GM18858 (cell line): Measurements from ENCODE around the gene COP1.

Experiments
- ATAC-seq: cut with Tn5 transposase; IDR thresholded peaks from one replicate; pipeline ENCODE4 v1.9.1; 2021; ENCODE audit not compliant: unreplicated experiment

Gene COP1

DNA sequence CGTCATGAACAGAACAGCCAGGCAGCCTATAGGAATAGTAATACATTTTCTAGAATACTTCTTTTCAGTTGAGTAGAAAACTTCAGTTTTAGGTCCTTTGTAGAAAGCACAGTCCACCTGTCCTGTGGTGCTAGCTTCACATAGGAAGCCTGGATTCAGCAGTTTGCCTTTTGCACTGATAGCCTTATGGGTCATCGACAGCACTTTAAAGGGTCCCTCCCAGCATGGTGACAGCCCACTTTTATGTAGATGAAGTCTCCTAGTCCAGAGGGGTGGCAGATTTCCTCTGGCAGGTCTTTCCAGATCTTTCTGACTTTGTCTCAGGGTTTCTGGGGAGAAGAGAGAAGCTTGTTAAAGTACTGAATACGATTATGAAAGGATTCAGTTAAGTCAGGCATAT, 302.3 kb downstream of the COP1 start:
- ATAC-seq, result no peak

- no peak for ATAC-seq
These were observed 304.8 kb downstream of the COP1 start for GRCh38 chr1:175902281-175902680.

DNA sequence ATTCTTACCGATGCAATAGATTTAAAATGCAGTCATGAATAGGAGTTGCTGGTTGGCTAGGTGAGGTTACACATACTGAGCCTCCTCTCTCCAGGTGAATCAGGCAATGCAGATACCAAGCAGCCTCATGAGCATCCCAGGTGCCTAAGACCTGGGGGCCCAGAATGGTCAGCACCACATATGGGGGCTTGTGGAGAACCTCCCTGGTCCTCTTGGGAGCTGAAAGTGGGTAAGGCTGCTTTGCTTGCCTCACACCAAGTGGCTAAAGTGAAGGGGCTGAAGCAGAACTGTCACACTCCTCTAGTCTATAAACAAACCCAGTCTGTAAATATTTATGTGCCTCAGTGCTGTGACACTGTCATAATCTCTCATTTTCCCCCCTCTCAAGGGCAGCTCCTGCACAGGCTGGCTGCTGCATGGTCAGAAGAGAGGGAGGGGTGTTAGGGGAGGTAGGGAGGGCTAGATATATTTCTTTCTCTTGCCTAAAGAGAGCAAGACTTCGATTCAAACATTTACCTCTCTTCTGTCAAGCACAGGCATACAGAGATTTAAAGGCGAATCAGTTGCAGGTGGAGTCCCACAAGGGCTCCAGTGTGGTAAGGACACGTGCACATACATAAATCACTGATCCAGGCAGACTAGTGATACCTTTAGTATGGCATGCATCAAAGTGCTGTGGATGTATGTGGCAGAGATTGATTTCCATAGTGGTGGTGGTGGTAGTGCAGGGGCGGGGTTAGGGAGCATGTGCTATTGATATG, 305.8 kb downstream of the COP1 start:
- ATAC-seq, result no peak

DNA sequence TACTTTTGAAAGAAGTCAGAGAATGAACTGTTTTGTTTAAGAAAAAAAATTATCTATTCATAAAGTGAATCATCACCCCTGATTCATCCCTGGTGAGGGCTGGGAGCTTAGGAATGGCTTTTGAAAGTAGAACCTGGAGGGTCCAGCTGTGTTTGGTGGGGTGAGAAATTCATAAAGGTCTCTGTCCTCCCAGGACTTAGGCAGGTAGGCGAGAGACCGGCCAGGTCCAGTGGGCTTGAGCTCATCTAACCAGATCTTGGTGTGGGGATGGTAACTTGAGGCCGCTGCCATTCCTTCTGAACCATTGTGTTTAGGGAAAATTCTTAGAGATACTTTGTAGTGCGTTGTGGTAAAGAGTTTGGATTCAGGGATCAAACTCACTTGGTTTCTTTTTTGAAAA, 306.9 kb downstream of the COP1 start:
- ATAC-seq, result no peak

GRCh38 chr1:175895966-175896365, 311.1 kb downstream of the COP1 start:
- no peak for ATAC-seq
